ENCODE results near the gene SH3BGRL2. TPM values are rescaled to one million over a fixed set of nuclear protein-coding genes. Genes with fewer than 3 reads are reported as not detected.

Gene SH3BGRL2
- total RNA-seq, 2 donors from 2014 or later, result 24.1 to 29.1 TPM

- Histone ChIP-seq H3K36me3 (no peaks in the 10 kb centered on the region), H3K9me3 (no peaks in the 10 kb centered on the region), H3K4me1 (ENCODE audit: control insufficient read depth in 1 of 2, low read depth in 2 of 2) (no peaks in the 10 kb centered on the region), H3K27me3 (replicated peaks; ENCODE audit: insufficient read depth) (no peaks in the 10 kb centered on the region), H3K4me3 (no peak overlapping the region), H3K27ac (no peak overlapping the region)
- TF ChIP-seq CTCF (IDR thresholded peaks at IDR 0.05), result no peak
- no peak for ATAC-seq (ENCODE audit: insufficient number of reproducible peaks, low FRiP score, low read depth)
- DNase-seq (ENCODE audit: low spot score), result no peak
Observed at GRCh38 chr6:79706527-79706926, 75.4 kb downstream of the SH3BGRL2 start.

- Histone ChIP-seq H3K36me3 (no peaks in the 10 kb centered on the region), H3K27me3 (replicated peaks; ENCODE audit: insufficient read depth) (no peaks in the 10 kb centered on the region), H3K9me3 (no peaks in the 10 kb centered on the region), H3K4me3 (no peak overlapping the region), H3K27ac (no peak overlapping the region), H3K4me1 (ENCODE audit: control insufficient read depth in 1 of 2, low read depth in 2 of 2) (no peaks in the 10 kb centered on the region)
- no peak for TF ChIP-seq CTCF (IDR thresholded peaks at IDR 0.05)
- DNase-seq (ENCODE audit: low spot score), result no peak
- ATAC-seq (ENCODE audit: insufficient number of reproducible peaks, low FRiP score, low read depth), result no peak
Observed at GRCh38 chr6:79707621-79708020, 76.5 kb downstream of the SH3BGRL2 start.

GRCh38 chr6:79708095-79708791 lies 77.1 kb downstream of the SH3BGRL2 start:
- Histone ChIP-seq H3K27me3 (replicated peaks; ENCODE audit: insufficient read depth) (no peaks in the 10 kb centered on the region), H3K9me3 (no peaks in the 10 kb centered on the region), H3K4me1 (ENCODE audit: control insufficient read depth in 1 of 2, low read depth in 2 of 2) (no peaks in the 10 kb centered on the region), H3K36me3 (no peaks in the 10 kb centered on the region), H3K4me3 (no peak overlapping the region), H3K27ac (no peak overlapping the region)
- ATAC-seq (ENCODE audit: insufficient number of reproducible peaks, low FRiP score, low read depth) (no peak), DNase-seq (ENCODE audit: low spot score) (no peak)
- TF ChIP-seq CTCF (IDR thresholded peaks at IDR 0.05), result no peak

GRCh38 chr6:79710127-79710526 lies 79.0 kb downstream of the SH3BGRL2 start:
- Histone ChIP-seq H3K4me1 (ENCODE audit: control insufficient read depth in 1 of 2, low read depth in 2 of 2) (no peaks in the 10 kb centered on the region), H3K4me3 (no peak overlapping the region), H3K27me3 (replicated peaks; ENCODE audit: insufficient read depth) (no peaks in the 10 kb centered on the region), H3K9me3 (no peaks in the 10 kb centered on the region), H3K36me3 (no peaks in the 10 kb centered on the region), H3K27ac (no peak overlapping the region)
- ATAC-seq (ENCODE audit: insufficient number of reproducible peaks, low FRiP score, low read depth) (no peak), DNase-seq (ENCODE audit: low spot score) (no peak)
- no peak for TF ChIP-seq CTCF (IDR thresholded peaks at IDR 0.05)

- Histone ChIP-seq H3K27ac (no peak overlapping the region), H3K4me1 (ENCODE audit: control insufficient read depth in 1 of 2, low read depth in 2 of 2) (no peaks in the 10 kb centered on the region), H3K36me3 (no peaks in the 10 kb centered on the region), H3K9me3 (no peaks in the 10 kb centered on the region), H3K27me3 (replicated peaks; ENCODE audit: insufficient read depth) (no peaks in the 10 kb centered on the region), H3K4me3 (no peak overlapping the region)
- DNase-seq (ENCODE audit: low spot score) (no peak), ATAC-seq (ENCODE audit: insufficient number of reproducible peaks, low FRiP score, low read depth) (no peak)
- no peak for TF ChIP-seq CTCF (IDR thresholded peaks at IDR 0.05)
Observed at GRCh38 chr6:79711167-79711566, 80.0 kb downstream of the SH3BGRL2 start.

Measured in thoracic aorta (tissue), 2 donors.